HCT116 (cell line): ENCODE results near the gene PPP1R27.

Experiments used
- EGR1 ChIP-seq: IDR thresholded peaks from 2 replicates; pipeline ENCODE4 v1.6.1; 2012; ENCODE audit warnings: low read depth
- EZH2 ChIP-seq: fragments of 200-600 bp; sonication (generic); IDR thresholded peaks from 2 replicates; pipeline ENCODE4 v1.6.1; 2017; ENCODE audit warnings: antibody characterized with exemption, mixed run types
- POLR2A ChIP-seq: IDR thresholded peaks from 2 replicates; pipeline ENCODE4 v1.7.0; 2011; ENCODE audit warnings: borderline replicate concordance; ENCODE audit not compliant: insufficient read depth, insufficient read length; ENCODE audit errors: extremely low read depth
- TF ChIP-seq, protein P1 (sequence below), 3 experiments: fragments of 200-600 bp in 1 of 3; sonication (generic) in 1 of 3; IDR thresholded peaks in 2 of 3; conservative IDR thresholded peaks in 1 of 3; 2 replicates each; pipeline ENCODE4 v1.5.1; 2012 to 2017; ENCODE audit warnings: low read depth in 2 of 3, low read length in 2 of 3, antibody characterized with exemption in 1 of 3, borderline replicate concordance in 1 of 3, control low read depth in 1 of 3, mild to moderate bottlenecking in 1 of 3, mixed read lengths in 1 of 3, mixed run types in 1 of 3, moderate library complexity in 1 of 3; ENCODE audit not compliant: insufficient read depth in 1 of 3

- TF ChIP-seq, protein P1, sequence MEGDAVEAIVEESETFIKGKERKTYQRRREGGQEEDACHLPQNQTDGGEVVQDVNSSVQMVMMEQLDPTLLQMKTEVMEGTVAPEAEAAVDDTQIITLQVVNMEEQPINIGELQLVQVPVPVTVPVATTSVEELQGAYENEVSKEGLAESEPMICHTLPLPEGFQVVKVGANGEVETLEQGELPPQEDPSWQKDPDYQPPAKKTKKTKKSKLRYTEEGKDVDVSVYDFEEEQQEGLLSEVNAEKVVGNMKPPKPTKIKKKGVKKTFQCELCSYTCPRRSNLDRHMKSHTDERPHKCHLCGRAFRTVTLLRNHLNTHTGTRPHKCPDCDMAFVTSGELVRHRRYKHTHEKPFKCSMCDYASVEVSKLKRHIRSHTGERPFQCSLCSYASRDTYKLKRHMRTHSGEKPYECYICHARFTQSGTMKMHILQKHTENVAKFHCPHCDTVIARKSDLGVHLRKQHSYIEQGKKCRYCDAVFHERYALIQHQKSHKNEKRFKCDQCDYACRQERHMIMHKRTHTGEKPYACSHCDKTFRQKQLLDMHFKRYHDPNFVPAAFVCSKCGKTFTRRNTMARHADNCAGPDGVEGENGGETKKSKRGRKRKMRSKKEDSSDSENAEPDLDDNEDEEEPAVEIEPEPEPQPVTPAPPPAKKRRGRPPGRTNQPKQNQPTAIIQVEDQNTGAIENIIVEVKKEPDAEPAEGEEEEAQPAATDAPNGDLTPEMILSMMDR (IDR thresholded peaks at IDR 0.05 in 2 of 3, conservative IDR thresholded peaks at IDR 0.05 in 1 of 3; ENCODE audit: borderline replicate concordance in 1 of 3, insufficient read depth in 1 of 3, low read depth in 2 of 3, low read length in 2 of 3) = no peak
- TF ChIP-seq EZH2 (no peak), POLR2A (no peak), EGR1 (no peak)
These were observed 42.7 kb upstream of the PPP1R27 start for GRCh38 chr17:81877569-81877968.
